CD14-positive monocyte (primary cell): ENCODE measurements around the gene ECM1. TPM values are rescaled to one million over a fixed set of nuclear protein-coding genes. Genes with fewer than 3 reads are reported as not detected.

Experiments
- DNase-seq, 3 donors: peaks; one replicate each; pipeline ENCODE4 v3.0.0-alpha.2; 2011 to 2022
- H2AFZ ChIP-seq: 2 replicates; pipeline ENCODE4 v1.6.0; 2012; ENCODE audit warnings: mild to moderate bottlenecking, low read depth, low read length, inconsistent platforms; ENCODE audit not compliant: insufficient read depth, poor library complexity, severe bottlenecking
- H3K27ac ChIP-seq, 2 donors: 1 replicate in 1 of 2; 2 replicates in 1 of 2; pipeline ENCODE4 v1.5.1; 2012 to 2013; ENCODE audit warnings: low read length in 2 of 2, control low read depth in 1 of 2, inconsistent platforms in 1 of 2, low read depth in 1 of 2, mild to moderate bottlenecking in 1 of 2
- H3K27me3 ChIP-seq, 2 donors: one replicate each; pipeline versions ENCODE4 v1.6.0 to v1.6.1; 2011 to 2013; ENCODE audit warnings: low read length in 2 of 2; ENCODE audit not compliant: control insufficient read depth in 2 of 2, insufficient read depth in 2 of 2
- H3K36me3 ChIP-seq, 2 donors: replicated peaks in 1 of 2; 1 replicate in 1 of 2; 2 replicates in 1 of 2; pipeline versions ENCODE4 v1.5.1 to v1.6.1; 2012 to 2013; ENCODE audit warnings: low read length in 2 of 2, control low read depth in 1 of 2, inconsistent platforms in 1 of 2, mild to moderate bottlenecking in 1 of 2; ENCODE audit not compliant: insufficient read depth in 2 of 2, control insufficient read depth in 1 of 2
- H3K4me1 ChIP-seq, 2 donors: 1 replicate in 1 of 2; 2 replicates in 1 of 2; pipeline versions ENCODE4 v1.5.1 to v1.6.1; 2012 to 2013; ENCODE audit warnings: low read length in 2 of 2, control low read depth in 1 of 2, inconsistent platforms in 1 of 2, mild to moderate bottlenecking in 1 of 2, moderate library complexity in 1 of 2; ENCODE audit not compliant: insufficient read depth in 2 of 2, control insufficient read depth in 1 of 2
- H3K4me2 ChIP-seq: replicated peaks from 2 replicates; pipeline ENCODE3; 2012; ENCODE audit warnings: low read length, moderate library complexity, mild to moderate bottlenecking; ENCODE audit not compliant: poor library complexity, severe bottlenecking; ENCODE audit errors: extremely low read depth
- H3K4me3 ChIP-seq, 3 experiments: fragments of 200-600 bp in 1 of 3; sonication (generic) in 1 of 3; replicated peaks in 1 of 3; 1 replicate in 2 of 3; 2 replicates in 1 of 3; pipeline ENCODE4 v1.5.1; 2011 to 2013; ENCODE audit warnings: low read length in 3 of 3, mild to moderate bottlenecking in 3 of 3, control low read depth in 2 of 3, low read depth in 2 of 3, inconsistent platforms in 1 of 3, moderate library complexity in 1 of 3
- H3K79me2 ChIP-seq: 2 replicates; pipeline ENCODE4 v1.6.0; 2012; ENCODE audit warnings: mild to moderate bottlenecking, control low read depth, inconsistent platforms, low read length, moderate library complexity; ENCODE audit not compliant: insufficient read depth
- H3K9ac ChIP-seq: 2 replicates; pipeline ENCODE4 v1.6.0; 2017; ENCODE audit warnings: low read length, mild to moderate bottlenecking; ENCODE audit not compliant: insufficient read depth, poor library complexity, severe bottlenecking
- H3K9me3 ChIP-seq, 2 donors: replicated peaks in 1 of 2; 1 replicate in 1 of 2; 2 replicates in 1 of 2; pipeline versions ENCODE4 v1.5.1 to v1.6.1; 2012 to 2013; ENCODE audit warnings: low read length in 2 of 2, control low read depth in 1 of 2; ENCODE audit not compliant: control insufficient read depth in 1 of 2, insufficient read depth in 1 of 2
- H4K20me1 ChIP-seq: 2 replicates; pipeline ENCODE4 v1.6.0; 2012; ENCODE audit warnings: mild to moderate bottlenecking, low read length, control low read depth, moderate library complexity; ENCODE audit not compliant: insufficient read depth
- H3K27ac Mint-ChIP-seq, 7 donors: one replicate each; pipeline ENCODE4 v1.8.0; 2020; ENCODE audit warnings: mild to moderate bottlenecking in 7 of 7, mixed read lengths in 7 of 7, moderate library complexity in 6 of 7, inconsistent platforms in 2 of 7
- H3K27me3 Mint-ChIP-seq, 3 donors: one replicate each; pipeline ENCODE4 v1.8.0; 2021 to 2022; ENCODE audit warnings: low read depth in 3 of 3, mild to moderate bottlenecking in 3 of 3, mixed read lengths in 3 of 3, moderate library complexity in 3 of 3, inconsistent platforms in 1 of 3
- H3K36me3 Mint-ChIP-seq, 2 donors: one replicate each; pipeline ENCODE4 v1.8.0; 2020; ENCODE audit warnings: mixed read lengths in 2 of 2, inconsistent platforms in 1 of 2, mild to moderate bottlenecking in 1 of 2
- H3K4me1 Mint-ChIP-seq: one replicate; pipeline ENCODE4 v1.8.0; 2020; ENCODE audit warnings: mild to moderate bottlenecking, mixed read lengths
- H3K4me3 Mint-ChIP-seq, 2 donors: one replicate each; pipeline ENCODE4 v1.8.0; 2020; ENCODE audit warnings: mild to moderate bottlenecking in 2 of 2, mixed read lengths in 2 of 2, moderate library complexity in 1 of 2
- H3K9me3 Mint-ChIP-seq, 7 donors: one replicate each; pipeline ENCODE4 v1.8.0; 2020 to 2022; ENCODE audit warnings: mixed read lengths in 7 of 7, mild to moderate bottlenecking in 6 of 7, moderate library complexity in 6 of 7, inconsistent platforms in 2 of 7
- CTCF ChIP-seq: fragments of 200-600 bp; IDR thresholded peaks from one replicate; pipeline ENCODE4 v1.8.0; 2022; ENCODE audit warnings: antibody characterized with exemption, mild to moderate bottlenecking
- WGBS: methylation state at CpG from one replicate; pipeline ENCODE4 v1.1.5; 2013; ENCODE audit warnings: missing lambda C conversion rate; ENCODE audit not compliant: insufficient coverage; 5-methylcytosine and 5-hydroxymethylcytosine counted together
- intact Hi-C, 2 donors: fragments of 100-400 bp; cut with micrococcal nuclease; formaldehyde crosslinking; loops; one replicate each; pipeline versions ENCODE4 v1.15.0 to v1.15.1; 2023
- polyA plus RNA-seq, 3 donors: library from polyadenylated mRNA; depleted of rRNA in 1 of 3; unstranded in 2 of 3; stranded (reverse) in 1 of 3; fragments of 300-500 nt in 2 of 3; fragments of >200 nt in 1 of 3; fragmentation: Illumina TruSeq in 2 of 3; gene quantifications; 1 replicate in 2 of 3; 2 replicates in 1 of 3; pipeline ENCODE4 v1.2.3, GENCODE V29; 2012 to 2021

ECM1 gene
- polyA plus RNA-seq, 3 donors: 1.0 TPM; not detected in 2

DNA sequence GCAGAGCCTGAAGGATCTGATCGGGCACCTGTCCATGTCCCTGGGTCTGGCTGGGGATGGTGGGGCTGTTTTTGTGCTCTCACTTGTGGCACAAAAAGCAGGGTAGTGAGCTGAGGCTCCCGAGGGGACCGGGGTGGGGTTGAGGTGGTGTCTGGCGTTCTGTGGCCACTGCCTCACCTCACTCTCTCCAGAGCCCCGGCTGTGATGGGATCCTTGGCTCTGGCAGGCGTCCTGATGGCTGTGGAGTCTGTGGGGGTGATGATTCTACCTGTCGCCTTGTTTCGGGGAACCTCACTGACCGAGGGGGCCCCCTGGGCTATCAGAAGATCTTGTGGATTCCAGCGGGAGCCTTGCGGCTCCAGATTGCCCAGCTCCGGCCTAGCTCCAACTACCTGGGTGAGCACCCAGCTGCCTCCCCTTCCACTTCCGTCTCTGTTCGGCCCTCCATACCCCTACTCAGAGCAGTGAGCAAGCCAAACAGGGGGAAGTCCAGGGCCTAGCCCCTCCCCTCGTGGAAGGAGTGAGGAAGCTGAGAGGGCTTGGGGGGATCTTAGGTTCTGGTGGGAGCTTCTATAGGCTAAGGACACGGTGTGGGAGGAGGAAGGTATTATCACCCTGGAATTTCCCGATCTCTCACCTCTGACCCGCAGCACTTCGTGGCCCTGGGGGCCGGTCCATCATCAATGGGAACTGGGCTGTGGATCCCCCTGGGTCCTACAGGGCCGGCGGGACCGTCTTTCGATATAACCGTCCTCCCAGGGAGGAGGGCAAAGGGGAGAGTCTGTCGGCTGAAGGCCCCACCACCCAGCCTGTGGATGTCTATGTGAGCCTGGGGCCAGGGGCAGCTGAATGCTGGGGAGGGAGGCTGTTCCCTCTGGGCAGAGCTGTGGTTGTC is 48.3 kb downstream of the ECM1 start:
- H3K9me3 Mint-ChIP-seq: peaks cover 0 to 2% (median 0%) of the 10 kb centered on the region in 7 donors
- no peak overlapping the region for H2AFZ ChIP-seq
- 92% methylated on average over 14 of the region's 26 CpGs for WGBS
- H3K27ac Mint-ChIP-seq: peak overlapping the region in 3 of 7 donors; percentile 42 to 68 (median 44)
- no peak overlapping the region for H3K27ac ChIP-seq
- peaks cover 61% of the 10 kb centered on the region for H3K4me1 Mint-ChIP-seq
- peaks cover 51 to 69% of the 10 kb centered on the region in 2 donors for H3K36me3 Mint-ChIP-seq
- no peak for TF ChIP-seq CTCF
- H3K36me3 ChIP-seq: peaks cover 44 to 66% of the 10 kb centered on the region in 2 donors
- H3K4me3 ChIP-seq: no peak overlapping the region
- H3K79me2 ChIP-seq: peaks cover 65% of the 10 kb centered on the region
- peaks cover 0 to 5% (median 2%) of the 10 kb centered on the region in 3 donors for H3K27me3 Mint-ChIP-seq
- peak in 1 of 3 donors; percentile 20 for DNase-seq
- H3K4me3 Mint-ChIP-seq: no peak overlapping the region
- no peaks in the 10 kb centered on the region for H3K9me3 ChIP-seq
- no peak overlapping the region for H3K4me2 ChIP-seq
- peaks cover 61% of the 10 kb centered on the region for H4K20me1 ChIP-seq
- no peak overlapping the region for H3K9ac ChIP-seq
- peaks cover 62 to 64% of the 10 kb centered on the region in 2 donors for H3K4me1 ChIP-seq
- no peaks in the 10 kb centered on the region for H3K27me3 ChIP-seq
- intact Hi-C loops: loop anchor here in 1 of 2 donors (10.0 kb wide), 2 partner anchors 71 to 291 kb away; partner anchors contain the start of genes APH1A and TARS2

DNA sequence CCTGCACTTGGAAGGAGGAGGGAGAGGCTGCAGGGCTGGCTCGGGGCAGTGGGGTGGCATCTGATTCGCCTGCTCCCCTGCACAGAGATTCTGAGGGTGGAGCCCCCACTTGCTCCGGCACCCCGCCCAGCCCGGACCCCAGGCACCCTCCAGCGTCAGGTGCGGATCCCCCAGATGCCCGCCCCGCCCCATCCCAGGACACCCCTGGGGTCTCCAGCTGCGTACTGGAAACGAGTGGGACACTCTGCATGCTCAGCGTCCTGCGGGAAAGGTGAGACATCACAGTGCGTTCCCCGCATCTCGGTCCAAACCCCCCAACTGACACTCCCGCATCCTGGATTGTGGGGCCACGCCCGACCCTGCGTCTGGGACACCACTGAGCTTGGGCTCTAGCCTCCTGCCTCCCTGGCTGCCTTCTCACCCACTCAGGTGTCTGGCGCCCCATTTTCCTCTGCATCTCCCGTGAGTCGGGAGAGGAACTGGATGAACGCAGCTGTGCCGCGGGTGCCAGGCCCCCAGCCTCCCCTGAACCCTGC is 49.2 kb downstream of the ECM1 start:
- Histone ChIP-seq H3K79me2 (peaks cover 61% of the 10 kb centered on the region), H4K20me1 (peaks cover 70% of the 10 kb centered on the region), H3K4me3 (no peak overlapping the region), H3K36me3 (peaks cover 44 to 66% of the 10 kb centered on the region in 2 donors), H3K9ac (no peak overlapping the region), H3K4me1 (peaks cover 62 to 64% of the 10 kb centered on the region in 2 donors), H3K27ac (no peak overlapping the region), H3K27me3 (no peaks in the 10 kb centered on the region), H3K4me2 (no peak overlapping the region), H2AFZ (no peak overlapping the region), H3K9me3 (no peaks in the 10 kb centered on the region)
- Mint-ChIP-seq H3K4me1 (peaks cover 56% of the 10 kb centered on the region), H3K27ac (peak overlapping the region in 1 of 7 donors; percentile 36), H3K27me3 (peaks cover 0 to 4% (median under 1%) of the 10 kb centered on the region in 3 donors), H3K9me3 (peaks cover 0 to 3% (median 0%) of the 10 kb centered on the region in 7 donors), H3K36me3 (peaks cover 51 to 69% of the 10 kb centered on the region in 2 donors), H3K4me3 (no peak overlapping the region)
- TF ChIP-seq CTCF: no peak
- no peak for DNase-seq
- WGBS: 98% methylated on average over 21 of the region's 26 CpGs
- intact Hi-C loops: loop anchor here in 1 of 2 donors (10.0 kb wide), 2 partner anchors 72 to 292 kb away; partner anchors contain the start of genes APH1A and TARS2
